ENCODE results near the gene MPL. TPM values are rescaled to one million over a fixed set of nuclear protein-coding genes. Genes with fewer than 3 reads are reported as not detected.

The MPL gene
- total RNA-seq, 1 experiment from 2014 or later, result not detected

DNA sequence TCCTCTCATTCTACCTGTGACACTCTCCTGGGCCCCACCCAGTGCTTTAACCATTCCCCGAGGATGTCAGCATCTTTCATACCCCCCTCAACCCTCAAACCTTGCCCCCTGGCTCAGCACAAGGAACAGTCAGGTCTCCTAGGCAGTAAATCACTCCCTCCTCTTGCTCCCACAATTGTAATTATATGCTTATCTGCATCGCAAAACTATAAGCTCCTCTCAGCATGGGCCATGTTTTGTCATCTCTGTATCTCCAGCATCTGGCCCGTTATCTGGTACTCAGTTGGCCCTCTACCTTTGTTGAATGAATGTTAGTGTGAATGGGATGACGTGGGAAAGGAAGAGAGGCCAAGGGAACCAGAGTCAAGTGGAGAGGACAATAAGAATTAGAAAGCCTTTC, 32.9 kb downstream of the MPL start:
- RAD21 ChIA-PET (ENCODE audit: low non-redundant PET in 1 of 2, low total read pairs in 2 of 2, uncharacterized antibody in 2 of 2, unreplicated experiment in 2 of 2), result interaction anchor here in 1 of 2 experiments (0.7 kb wide), 1 partner anchor 285 kb away, joined by 3 read pairs; no protein-coding TSS in a partner anchor
- Histone ChIP-seq H3K4me3 (replicated peaks in 1 of 2; ENCODE audit: low read depth in 1 of 2, low read length in 2 of 2) (no peak overlapping the region), H3K9me2 (ENCODE audit: insufficient read depth) (no peaks in the 10 kb centered on the region), H2AFZ (ENCODE audit: low read depth, low read length, poor library complexity, severe bottlenecking) (no peak overlapping the region), H3K79me2 (ENCODE audit: insufficient read depth, low read length) (peaks cover 40% of the 10 kb centered on the region), H3K27ac (ENCODE audit: low read depth, low read length) (peak overlapping the region; percentile 93), H4K20me1 (ENCODE audit: insufficient read depth) (no peaks in the 10 kb centered on the region), H3K27me3 (ENCODE audit: insufficient read depth, low read length) (no peaks in the 10 kb centered on the region), H3K4me1 (ENCODE audit: control insufficient read depth in 1 of 2, insufficient read depth in 2 of 2, low read length in 2 of 2) (peaks cover 40 to 83% of the 10 kb centered on the region in 2 experiments), H3K9me3 (ENCODE audit: control insufficient read depth in 1 of 2, insufficient read depth in 1 of 2, low read depth in 1 of 2, low read length in 2 of 2) (no peaks in the 10 kb centered on the region), H3K9ac (ENCODE audit: low read length) (0 out of 2 replicates have a peak overlapping the region, but pooled peaks have one; percentile 15), H3K36me3 (ENCODE audit: control insufficient read depth in 1 of 2, insufficient read depth in 2 of 2, low read length in 2 of 2) (no peaks in the 10 kb centered on the region), H3K4me2 (ENCODE audit: low read length) (peak overlapping the region; percentile 66; the same call in 1 of the 2 replicates)
- intact Hi-C loops (cut with micrococcal nuclease), result no loop called here
- TF ChIP-seq POLR2AphosphoS5 (IDR thresholded peaks at IDR 0.05; ENCODE audit: low read depth, low read length), result peak; percentile 47
- TF ChIP-seq, protein P1, sequence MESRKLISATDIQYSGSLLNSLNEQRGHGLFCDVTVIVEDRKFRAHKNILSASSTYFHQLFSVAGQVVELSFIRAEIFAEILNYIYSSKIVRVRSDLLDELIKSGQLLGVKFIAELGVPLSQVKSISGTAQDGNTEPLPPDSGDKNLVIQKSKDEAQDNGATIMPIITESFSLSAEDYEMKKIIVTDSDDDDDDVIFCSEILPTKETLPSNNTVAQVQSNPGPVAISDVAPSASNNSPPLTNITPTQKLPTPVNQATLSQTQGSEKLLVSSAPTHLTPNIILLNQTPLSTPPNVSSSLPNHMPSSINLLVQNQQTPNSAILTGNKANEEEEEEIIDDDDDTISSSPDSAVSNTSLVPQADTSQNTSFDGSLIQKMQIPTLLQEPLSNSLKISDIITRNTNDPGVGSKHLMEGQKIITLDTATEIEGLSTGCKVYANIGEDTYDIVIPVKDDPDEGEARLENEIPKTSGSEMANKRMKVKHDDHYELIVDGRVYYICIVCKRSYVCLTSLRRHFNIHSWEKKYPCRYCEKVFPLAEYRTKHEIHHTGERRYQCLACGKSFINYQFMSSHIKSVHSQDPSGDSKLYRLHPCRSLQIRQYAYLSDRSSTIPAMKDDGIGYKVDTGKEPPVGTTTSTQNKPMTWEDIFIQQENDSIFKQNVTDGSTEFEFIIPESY (IDR thresholded peaks at IDR 0.05; ENCODE audit: extremely low read depth, insufficient replicate concordance, low read length), result no peak
- POLR2A ChIA-PET, result no interaction called here
- DNase-seq (ENCODE audit: low read depth, low spot score) (no peak), ATAC-seq (no peak)
- BruUV-seq (replicated peaks), result no TSS peak
- CTCF ChIA-PET, result no interaction called here

- DNase-seq (ENCODE audit: low read depth, low spot score) (peak; percentile 42), ATAC-seq (no peak)
- H3K4me3 ChIP-seq (replicated peaks in 1 of 2; ENCODE audit: low read depth in 1 of 2, low read length in 2 of 2), result peak overlapping the region in 1 of 2 experiments; percentile 34; a peak in 2 of 4 replicates
- ChIA-PET POLR2A (interaction anchor here (1.6 to 2.4 kb wide), 2 partner anchors 9 to 87 kb away, joined by 3 to 7 read pairs; partner anchors contain the start of gene C1orf210), CTCF (no interaction called here), RAD21 (ENCODE audit: low non-redundant PET in 1 of 2, low total read pairs in 2 of 2, uncharacterized antibody in 2 of 2, unreplicated experiment in 2 of 2) (no interaction called here)
- intact Hi-C loops (cut with micrococcal nuclease), result no loop called here
- peak overlapping the region; percentile 93 for H3K27ac ChIP-seq (ENCODE audit: low read depth, low read length)
- BruUV-seq (replicated peaks), result no TSS peak
- H3K36me3 ChIP-seq (ENCODE audit: control insufficient read depth in 1 of 2, insufficient read depth in 2 of 2, low read length in 2 of 2), result no peaks in the 10 kb centered on the region
- peaks cover 24% of the 10 kb centered on the region for H3K79me2 ChIP-seq (ENCODE audit: insufficient read depth, low read length)
- peak overlapping the region; percentile 59 for H3K9ac ChIP-seq (ENCODE audit: low read length)
- H3K4me1 ChIP-seq (ENCODE audit: control insufficient read depth in 1 of 2, insufficient read depth in 2 of 2, low read length in 2 of 2), result peaks cover 31 to 72% of the 10 kb centered on the region in 2 experiments
- H3K9me3 ChIP-seq (ENCODE audit: control insufficient read depth in 1 of 2, insufficient read depth in 1 of 2, low read depth in 1 of 2, low read length in 2 of 2), result no peaks in the 10 kb centered on the region
- H4K20me1 ChIP-seq (ENCODE audit: insufficient read depth), result no peaks in the 10 kb centered on the region
- no peaks in the 10 kb centered on the region for H3K9me2 ChIP-seq (ENCODE audit: insufficient read depth)
- peak overlapping the region; percentile 66 for H3K4me2 ChIP-seq (ENCODE audit: low read length)
- no peaks in the 10 kb centered on the region for H3K27me3 ChIP-seq (ENCODE audit: insufficient read depth, low read length)
- no peak overlapping the region for H2AFZ ChIP-seq (ENCODE audit: low read depth, low read length, poor library complexity, severe bottlenecking)
- no peak for TF ChIP-seq YY1 (IDR thresholded peaks at IDR 0.05; ENCODE audit: extremely low read depth, insufficient replicate concordance, low read depth, low read length)
Observed at GRCh38 chr1:43372172-43372571, 34.6 kb downstream of the MPL start.
